GM13976 (cell line): ENCODE measurements around the gene PIM3.

ENCODE experiments used
- DNase-seq: peaks from one replicate; pipeline ENCODE4 v3.0.0; 2012; ENCODE audit warnings: low spot score
- in situ Hi-C: fragments of 300-500 bp; cut with MboI; formaldehyde crosslinking; loops from one replicate; pipeline ENCODE4 v1.12.0; 2022; ENCODE audit warnings: low sequenced_read_pairs, mixed read lengths, inconsistent platforms; ENCODE audit not compliant: unreplicated experiment
- TF ChIP-seq, protein P1 (sequence below): IDR thresholded peaks from 2 replicates; pipeline ENCODE4 v1.5.1; 2012; ENCODE audit warnings: borderline replicate concordance, mild to moderate bottlenecking; ENCODE audit not compliant: insufficient read depth; ENCODE audit errors: extremely low read depth, missing control alignments, control extremely low read depth

PIM3 gene

DNA sequence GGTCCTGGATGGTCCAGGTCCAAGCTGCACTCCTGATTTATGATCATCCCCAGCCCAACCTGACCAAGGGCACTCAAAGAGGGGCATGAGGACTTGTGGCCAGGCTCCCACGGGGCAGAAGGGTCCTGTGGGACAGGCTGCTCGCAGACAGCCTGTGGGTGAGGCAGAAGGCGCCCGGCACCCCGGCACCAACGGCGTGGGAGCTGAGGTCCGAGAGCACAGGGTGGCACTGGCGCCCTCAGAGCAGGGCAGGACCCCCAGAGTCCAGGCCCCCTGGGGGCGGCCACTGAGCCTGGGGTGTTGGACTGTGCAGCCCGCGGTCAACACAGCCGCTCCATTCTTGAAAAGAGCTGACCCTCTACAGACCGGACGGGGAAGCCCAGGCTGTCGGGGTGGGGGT lies 48.7 kb downstream of the PIM3 start:
- no peak for DNase-seq
- TF ChIP-seq, protein P1, sequence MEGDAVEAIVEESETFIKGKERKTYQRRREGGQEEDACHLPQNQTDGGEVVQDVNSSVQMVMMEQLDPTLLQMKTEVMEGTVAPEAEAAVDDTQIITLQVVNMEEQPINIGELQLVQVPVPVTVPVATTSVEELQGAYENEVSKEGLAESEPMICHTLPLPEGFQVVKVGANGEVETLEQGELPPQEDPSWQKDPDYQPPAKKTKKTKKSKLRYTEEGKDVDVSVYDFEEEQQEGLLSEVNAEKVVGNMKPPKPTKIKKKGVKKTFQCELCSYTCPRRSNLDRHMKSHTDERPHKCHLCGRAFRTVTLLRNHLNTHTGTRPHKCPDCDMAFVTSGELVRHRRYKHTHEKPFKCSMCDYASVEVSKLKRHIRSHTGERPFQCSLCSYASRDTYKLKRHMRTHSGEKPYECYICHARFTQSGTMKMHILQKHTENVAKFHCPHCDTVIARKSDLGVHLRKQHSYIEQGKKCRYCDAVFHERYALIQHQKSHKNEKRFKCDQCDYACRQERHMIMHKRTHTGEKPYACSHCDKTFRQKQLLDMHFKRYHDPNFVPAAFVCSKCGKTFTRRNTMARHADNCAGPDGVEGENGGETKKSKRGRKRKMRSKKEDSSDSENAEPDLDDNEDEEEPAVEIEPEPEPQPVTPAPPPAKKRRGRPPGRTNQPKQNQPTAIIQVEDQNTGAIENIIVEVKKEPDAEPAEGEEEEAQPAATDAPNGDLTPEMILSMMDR: no peak
- in situ Hi-C loops: no loop called here

DNA sequence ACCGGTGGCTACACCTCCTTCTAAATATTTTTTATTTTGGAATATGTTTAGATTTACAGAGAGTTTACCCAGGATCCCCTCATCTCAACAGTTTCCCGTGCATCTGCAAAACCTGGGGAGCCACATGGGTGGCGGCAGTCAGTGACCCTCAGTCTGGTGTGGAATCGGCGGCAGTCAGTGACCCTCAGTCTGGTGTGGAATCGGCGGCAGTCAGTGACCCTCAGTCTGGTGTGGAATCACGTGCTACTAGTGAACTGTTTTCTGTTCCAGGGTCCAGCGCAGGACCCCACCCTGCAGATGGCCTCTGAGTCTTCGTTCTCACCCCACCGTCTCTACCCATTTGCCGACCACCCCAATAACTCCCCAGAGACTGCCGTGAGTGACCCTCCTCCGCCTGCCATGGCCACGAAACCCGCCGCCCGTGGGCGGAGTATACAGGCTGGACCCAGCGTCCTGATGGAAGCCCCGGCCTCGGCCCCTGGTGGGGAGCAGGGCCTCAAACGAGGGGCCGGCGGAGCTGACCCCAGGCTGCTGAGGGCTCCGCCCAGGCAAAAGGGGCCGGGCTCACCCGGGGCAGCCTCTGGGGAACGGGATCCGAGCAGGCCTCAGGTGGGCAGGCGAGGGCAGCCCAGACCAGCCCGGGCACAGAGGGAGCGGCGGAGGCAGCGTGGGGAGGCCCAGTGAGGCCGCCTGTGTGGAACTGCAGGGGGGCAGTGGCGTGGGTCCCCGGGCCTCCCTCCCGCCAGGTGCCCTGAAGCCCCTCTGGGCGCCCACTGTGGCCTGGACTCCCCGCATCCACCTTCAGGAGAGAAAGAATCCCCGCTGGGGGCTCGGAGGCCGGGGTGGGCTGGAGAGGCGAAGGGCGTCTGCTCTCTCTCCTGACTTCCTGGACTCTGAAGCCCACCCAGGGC lies 49.4 kb downstream of the PIM3 start:
- in situ Hi-C loops: no loop called here
- TF ChIP-seq, protein P1: no peak
- DNase-seq: peak; percentile 64

DNA sequence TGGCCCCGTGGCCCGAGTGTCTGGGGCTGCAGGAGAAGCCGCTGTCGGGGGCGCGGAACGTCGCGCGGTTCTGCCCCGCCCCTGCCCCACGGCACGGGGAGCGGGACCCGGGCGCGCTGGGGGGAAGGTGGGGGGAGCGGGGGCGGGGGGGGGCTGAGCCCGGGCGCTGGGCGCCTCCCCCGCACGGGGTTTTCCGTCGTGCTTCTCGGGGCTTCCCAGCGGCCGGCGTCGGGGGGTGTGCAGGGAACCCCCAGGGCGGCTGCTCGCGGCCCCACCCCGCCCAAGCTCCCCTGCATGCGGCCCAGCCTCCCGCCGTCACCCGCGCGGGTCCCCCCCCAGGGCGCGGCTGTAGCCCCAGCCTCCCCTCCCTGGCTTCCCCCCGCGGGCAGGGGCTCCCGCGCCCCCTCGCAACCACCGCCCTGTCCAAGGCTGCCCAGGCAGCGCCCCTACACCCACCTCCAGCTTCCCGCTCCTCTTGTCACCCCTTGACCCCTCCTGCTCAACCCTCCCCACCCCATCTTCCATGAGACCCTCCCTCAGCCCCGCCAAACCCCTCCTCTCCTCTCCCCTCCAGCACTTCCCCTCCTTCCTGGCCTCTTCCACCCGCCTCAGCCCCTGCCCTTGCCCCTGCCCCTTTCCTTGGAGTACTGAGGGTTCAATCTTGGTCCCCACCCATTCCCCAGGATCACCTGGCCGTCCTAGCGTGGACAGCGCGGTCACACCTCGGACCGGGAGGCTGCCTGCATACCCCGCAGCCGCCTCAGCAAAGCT lies 50.3 kb downstream of the PIM3 start:
- TF ChIP-seq, protein P1: no peak
- in situ Hi-C loops: no loop called here
- peak; percentile 89 for DNase-seq

DNA sequence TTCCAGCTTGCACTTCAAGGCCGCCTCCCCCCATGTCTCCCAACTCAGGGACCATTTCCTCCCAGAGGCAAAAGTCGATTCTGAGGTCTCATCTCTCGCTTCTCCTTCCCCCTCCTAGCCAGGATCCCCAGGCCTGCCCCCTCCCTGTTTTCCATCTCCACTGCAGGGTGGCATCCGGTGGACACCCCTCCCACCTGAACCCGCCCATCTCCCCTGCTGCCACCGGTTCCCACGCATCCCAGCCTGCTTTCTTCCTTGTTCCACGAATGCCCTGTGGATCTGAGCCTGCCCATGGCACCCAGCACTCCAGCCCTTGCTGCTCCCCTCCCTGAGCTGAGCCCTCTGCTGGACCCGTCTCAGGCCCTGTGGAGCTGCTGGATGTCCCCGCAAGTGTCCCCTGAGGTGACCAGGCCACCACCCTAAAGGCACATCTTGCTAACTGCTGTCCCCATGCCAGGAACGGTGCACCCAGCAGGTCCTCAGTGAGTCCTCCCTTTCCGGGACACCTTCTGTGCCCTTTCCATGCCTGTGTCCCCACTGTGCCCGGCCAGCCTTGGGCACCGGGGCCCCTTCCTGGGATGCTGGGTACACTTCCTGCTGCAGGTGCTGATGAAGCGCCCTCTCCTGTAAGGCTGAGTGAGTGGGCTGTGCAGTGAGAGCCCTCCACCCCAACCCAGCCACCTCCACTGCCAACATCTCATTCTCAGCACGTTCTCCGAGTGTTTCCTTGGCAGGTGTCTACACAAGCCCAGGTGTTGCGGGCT lies 51.1 kb downstream of the PIM3 start:
- TF ChIP-seq, protein P1: no peak
- in situ Hi-C loops: no loop called here
- no peak for DNase-seq

DNA sequence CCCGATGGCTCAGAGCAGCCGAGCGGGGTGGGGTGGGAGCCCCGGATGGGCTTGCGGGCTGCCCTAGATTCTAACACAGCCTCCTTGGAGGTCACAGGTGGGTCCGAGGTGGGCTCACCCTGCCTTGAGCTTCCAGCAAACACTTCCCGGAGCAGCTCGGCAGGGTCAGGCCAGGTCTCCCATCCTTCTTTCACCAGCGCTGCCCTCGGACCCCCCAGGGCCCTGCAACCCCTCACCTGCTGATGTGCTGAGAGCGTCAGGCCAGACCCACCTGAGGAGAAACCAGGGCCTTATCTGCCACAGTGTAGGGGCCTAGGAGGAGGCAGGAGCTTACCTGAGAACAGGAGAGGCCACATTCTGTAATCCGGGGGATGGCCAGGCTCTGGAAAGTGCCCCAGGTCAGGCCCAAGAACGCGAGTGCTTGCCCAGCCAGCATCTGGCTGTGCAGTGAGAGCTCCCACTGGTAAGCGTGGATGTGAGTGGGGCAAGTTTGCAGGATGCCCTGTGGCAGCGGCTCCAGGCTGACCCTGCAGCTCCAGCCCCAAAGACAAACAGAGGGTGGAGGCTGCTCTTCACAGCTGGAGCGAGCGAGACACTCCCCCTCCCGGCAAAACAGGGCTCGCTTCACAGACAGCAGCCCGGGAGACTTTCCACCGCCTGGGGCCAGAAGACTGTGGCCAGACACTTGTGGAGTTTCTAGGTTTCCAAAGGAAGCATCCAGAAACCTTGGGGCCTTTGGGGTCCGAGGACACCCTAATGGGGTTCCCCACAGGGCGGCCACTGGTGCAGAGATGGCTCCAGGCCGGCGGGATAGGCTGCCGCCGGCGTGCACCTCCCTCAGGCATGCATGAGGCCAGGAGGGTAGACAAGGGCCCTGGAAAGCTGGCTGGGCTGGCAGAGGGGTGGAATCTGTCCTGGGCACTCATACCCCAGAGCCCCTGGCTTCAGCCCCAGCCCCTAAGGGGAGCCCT lies 51.9 kb downstream of the PIM3 start, which contains the start of gene IL17REL:
IL17REL (minus strand) TSS at position 555 of the 971 bp plus-strand sequence; CDS start at position 436, 119 bp downstream.
- DNase-seq: no peak
- TF ChIP-seq, protein P1: no peak
- in situ Hi-C loops: no loop called here
